Measurements from ENCODE around the gene CNR1.

CNR1 gene

DNA sequence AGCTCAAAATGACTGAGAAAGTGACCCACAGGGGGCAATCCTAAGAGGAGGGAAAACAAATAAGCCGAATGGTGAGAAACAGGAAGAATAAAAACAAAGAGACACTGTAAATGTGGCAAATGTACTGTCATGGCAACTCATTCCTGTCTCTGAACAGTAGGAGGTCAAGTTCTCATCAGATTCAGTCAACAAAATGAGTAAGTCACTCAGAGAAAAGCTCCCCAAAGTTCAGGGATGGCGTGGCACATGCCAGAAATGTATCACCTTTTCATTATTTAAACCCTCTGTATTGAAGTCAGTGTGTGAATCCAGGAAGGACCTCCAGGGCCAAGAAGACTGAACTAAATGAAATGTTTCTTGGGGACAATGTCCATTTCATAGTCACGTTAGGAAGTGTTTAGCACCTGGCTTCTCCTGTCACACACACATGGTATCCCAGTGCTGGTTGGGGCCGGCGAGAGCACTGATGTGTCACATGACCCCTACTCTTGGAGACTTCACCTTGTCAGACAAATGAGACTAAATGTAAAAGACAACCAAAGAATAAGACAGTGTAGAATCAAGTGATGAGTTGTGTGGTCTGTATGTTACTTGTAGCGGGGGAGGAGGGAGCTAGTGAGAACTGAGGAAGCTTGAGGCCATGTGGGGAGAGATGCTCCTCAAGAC, 20.7 kb downstream of the CNR1 start:
- intact Hi-C loops (cut with DNase I), result no loop called here
- DNase-seq, result peak in 1 of 10 donors; percentile 61

GRCh38 chr6:88144637-88145297, 21.4 kb downstream of the CNR1 start:
- peak in 3 of 10 donors; percentile 68 to 80 (median 79) for DNase-seq
- intact Hi-C loops (cut with DNase I), result no loop called here

DNA sequence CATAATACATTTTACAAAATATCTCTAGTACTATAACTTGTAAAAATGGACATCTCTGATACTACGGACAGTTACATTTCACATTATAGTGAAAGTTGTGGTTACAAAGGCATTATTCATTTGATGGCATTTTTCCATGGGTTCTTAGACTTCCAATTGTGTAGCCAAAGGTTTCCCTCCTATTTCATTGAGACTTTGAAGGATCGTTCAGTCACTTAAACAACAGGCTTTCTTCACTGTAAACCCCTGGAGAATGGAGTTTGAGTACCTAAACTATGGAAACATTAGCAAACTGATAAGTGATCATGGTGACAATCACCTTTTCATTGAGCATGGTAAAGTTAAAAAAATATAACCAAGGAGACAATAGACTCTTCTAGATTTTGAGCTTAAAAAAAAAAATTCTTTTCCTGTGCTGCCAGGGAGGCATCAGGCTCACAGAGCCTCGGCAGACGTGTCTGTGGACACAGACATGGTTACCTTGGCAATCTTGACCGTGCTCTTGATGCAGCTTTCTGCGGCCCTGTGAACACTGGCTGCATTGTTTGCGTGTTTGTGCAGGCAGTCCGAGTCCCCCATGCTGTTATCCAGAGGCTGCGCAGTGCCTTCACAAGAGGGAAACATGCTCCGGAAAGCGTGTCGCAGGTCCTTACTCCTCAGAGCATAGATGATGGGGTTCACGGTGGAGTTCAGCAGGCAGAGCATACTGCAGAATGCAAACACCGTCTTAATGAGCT, 22.6 kb downstream of the CNR1 start:
- peak in 2 of 10 donors; percentile 66 to 83 for DNase-seq
- intact Hi-C loops (cut with DNase I), result no loop called here

- no peak for DNase-seq
- intact Hi-C loops (cut with DNase I), result no loop called here
Measured at GRCh38 chr6:88142297-88142668, 23.9 kb downstream of the CNR1 start.

GRCh38 chr6:88141561-88142296, 24.4 kb downstream of the CNR1 start:
- DNase-seq, result no peak
- intact Hi-C loops (cut with DNase I), result no loop called here

DNA sequence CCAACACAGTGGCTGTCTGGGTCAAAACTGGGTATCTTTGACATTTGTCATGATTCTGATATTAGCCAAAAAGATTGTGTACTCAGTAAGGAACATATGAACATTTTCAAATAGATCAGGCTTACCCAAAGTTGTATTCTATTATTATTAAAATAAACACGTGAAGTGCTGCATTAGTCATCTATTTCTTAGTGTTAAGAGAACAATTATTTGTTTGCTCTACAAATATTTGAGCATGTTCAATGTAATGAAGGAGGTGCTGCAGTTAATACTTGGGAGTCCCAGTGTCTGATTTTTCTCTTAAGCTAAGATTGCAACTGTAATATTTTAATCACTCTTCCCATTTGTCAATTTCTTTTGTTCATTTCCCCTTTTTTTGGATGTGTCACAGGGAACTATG, 28.2 kb downstream of the CNR1 start:
- intact Hi-C loops (cut with DNase I), result no loop called here
- DNase-seq, result no peak

DNA sequence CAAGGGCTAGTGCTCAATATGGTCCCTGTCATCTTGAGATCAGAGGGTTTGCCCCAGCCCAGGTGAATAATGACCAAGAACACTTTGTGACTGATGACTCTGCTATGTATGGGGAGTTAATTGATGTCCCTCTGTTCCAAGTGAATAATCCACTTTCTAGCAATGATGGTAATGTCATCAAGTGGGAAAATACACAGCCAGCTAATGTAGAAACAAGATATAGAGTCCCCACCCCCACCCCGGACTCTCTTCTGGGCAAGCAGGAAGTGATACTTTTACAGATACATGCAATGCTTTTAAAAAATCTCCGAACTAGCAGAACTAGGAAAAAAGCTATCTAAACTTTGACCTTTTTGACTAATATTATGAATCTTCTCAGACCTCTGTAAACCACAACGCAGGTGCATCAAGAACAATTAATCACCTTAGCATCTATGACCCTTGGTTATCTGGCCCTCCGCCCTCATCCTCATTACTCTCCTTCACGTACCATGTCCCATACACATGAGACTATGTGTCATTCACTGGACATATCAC, 30.5 kb downstream of the CNR1 start:
- no peak for DNase-seq
- intact Hi-C loops (cut with DNase I), result no loop called here

DNA sequence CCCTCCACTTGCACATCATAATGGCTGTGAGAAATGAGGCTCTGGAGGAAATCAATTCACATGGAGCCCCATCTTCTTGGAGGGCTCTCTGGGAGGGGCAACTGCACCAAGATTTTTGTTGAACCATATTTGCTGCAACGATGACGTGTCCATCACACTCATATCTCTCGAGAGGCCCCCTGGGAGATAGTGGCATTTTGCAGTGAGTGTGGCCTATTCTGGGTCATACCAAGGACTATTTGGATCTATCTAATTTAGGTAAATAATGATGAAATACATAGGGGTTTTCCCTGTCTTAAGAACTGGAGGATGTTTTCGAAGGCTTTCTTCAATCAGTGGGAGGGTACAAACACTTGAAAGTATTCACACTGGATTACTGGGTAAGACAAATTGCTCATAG, 31.6 kb downstream of the CNR1 start:
- intact Hi-C loops (cut with DNase I), result no loop called here
- no peak for DNase-seq

DNA sequence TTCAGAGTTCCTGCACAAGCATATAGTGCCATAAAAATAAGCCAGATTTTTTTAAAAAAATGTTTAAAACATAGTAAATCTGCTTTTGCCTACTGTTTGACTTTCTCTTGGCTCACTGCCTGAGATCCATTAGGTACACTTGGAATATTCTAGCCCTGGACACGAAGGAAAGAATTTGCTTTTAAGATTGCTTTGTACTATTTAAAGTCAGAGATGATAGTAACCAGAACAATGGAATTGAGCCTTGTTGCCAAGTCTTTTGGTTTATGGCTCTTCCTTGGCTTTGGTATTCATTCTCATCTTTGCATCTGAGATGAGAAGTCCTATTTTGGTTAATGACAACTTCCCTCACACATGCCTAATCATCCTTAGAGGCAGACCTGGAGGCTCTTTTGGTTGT, 32.4 kb downstream of the CNR1 start:
- DNase-seq, result no peak
- intact Hi-C loops (cut with DNase I), result no loop called here

DNA sequence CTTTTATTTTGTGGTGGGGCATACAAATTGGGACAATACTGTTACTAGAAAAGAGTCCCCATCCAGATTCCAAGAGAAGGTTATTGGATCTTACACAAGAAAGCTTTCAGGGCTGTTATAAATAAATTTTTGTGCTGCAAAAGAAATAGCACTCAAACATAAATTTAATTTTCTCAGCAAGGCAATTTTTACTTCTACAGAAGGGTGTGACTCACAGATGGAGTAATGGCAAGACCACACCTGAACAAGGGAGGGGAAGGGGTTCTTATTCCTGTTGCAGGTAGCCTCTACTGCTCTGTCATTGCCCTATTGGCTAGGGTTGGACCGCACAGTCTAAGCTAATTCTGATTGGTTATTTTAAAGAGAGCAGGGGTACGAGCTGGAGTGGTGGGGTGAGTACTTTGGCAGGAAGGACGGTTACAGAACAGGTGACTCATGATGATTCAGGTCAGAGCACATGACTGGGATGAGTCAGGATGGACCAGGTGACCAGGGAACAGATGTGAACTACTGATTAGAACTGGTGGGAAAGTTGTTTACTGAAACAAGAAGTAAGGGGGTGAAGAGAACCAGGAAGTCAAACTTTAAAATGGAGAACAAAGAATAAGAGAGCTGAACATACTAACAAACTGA, 41.1 kb downstream of the CNR1 start:
- intact Hi-C loops (cut with DNase I), result no loop called here
- DNase-seq, result no peak

- intact Hi-C loops (cut with DNase I), result no loop called here
- DNase-seq, result no peak
Measured at GRCh38 chr6:88120635-88121034, 45.5 kb downstream of the CNR1 start.

DNA sequence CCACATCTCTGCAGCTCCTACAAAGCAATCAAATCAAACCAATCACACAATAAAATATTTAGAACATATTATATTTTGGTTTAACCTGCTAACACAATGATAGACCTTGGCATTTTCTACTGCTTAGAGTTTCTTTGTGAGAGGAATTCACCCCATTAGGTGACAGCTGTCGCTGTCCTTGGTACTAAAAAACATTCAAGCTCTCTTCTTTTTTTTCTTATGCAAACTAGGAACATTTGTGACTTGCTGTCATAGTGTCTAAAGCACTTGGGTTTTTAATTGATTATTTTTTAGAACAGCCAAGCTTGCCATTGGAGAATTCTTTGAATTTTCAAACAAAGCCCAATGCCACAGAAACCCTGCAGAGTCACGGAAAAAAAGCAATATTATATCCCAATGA, 46.4 kb downstream of the CNR1 start:
- DNase-seq, result no peak

GRCh38 chr6:88116276-88116675, 49.9 kb downstream of the CNR1 start:
- intact Hi-C loops (cut with DNase I), result no loop called here
- DNase-seq, result no peak

More for the DNA sequence above, 46.4 kb downstream of the CNR1 start:
- intact Hi-C loops (cut with DNase I), result no loop called here

DNA sequence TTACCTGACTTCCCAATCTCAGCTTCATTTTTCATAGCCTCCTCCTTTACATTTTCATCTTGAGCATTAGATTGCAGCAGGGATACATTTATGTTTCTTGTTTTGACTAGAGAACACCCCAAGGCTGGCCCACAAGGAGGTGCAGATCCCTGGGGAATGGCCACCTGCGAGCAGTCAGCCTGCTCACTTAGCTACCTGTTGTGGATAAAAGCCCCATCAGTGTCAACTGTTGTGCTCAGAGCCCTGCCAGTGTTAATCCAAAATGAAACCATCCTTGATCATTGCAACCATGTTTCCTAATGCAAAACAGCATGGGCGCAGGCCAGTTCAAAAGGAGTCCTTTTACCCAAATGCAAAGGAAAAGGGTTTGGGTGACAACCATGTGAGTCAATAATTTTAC, 50.8 kb downstream of the CNR1 start:
- intact Hi-C loops (cut with DNase I), result no loop called here
- DNase-seq, result no peak

GRCh38 chr6:88114838-88115237, 51.3 kb downstream of the CNR1 start:
- no peak for DNase-seq
- intact Hi-C loops (cut with DNase I), result no loop called here

- DNase-seq, result no peak
- intact Hi-C loops (cut with DNase I), result no loop called here
Measured at GRCh38 chr6:88111991-88112390, 54.2 kb downstream of the CNR1 start.

DNA sequence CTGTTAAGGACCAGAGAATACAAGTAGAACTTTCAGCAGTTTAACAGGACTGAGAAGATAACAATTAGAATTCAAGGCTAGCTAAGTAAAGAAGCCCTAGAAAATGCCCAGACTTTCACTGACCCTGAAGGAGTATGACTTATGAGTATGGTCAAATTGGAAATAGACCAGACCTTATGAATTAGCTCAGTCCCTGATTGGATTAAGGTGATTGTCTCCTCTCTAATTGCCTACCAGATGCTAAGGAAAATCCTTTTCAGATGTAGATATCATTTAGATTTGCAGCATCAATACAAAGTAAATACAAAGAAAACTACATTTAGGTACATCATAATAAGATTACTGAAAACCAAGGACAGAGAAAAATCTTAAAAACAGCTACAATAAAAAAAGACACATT, 58.9 kb downstream of the CNR1 start:
- no peak for DNase-seq
- intact Hi-C loops (cut with DNase I), result no loop called here

DNA sequence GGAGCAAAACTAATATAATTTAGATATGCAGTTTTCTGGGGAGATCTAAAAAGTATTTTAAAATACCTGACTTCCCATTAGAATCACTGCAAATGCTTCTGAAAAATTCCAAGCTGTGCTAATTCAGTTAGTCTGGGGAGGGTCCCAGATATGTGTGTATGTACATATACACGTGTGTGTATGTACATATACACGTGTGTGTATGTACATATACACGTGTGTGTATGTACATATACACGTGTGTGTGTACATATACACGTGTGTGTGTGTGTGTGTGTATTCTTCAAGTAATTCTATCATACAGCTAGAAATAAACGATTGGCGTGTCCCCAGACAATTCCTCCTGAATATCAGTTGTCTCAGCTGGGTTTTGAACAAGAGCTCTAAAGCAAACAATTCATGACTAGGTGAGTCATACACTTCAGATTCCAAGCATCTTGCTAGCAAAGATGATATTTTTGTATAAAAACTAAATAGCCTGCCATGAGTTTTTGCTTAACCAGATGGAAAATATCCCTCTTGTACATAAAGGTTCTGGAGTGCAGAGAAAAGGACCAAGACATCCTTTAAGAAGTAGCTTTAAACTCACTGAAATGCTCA, 60.3 kb downstream of the CNR1 start:
- no peak for DNase-seq
- intact Hi-C loops (cut with DNase I), result no loop called here

All from posterior cingulate gyrus (tissue), 11 donors.